ENCODE results near the gene ACTBL2.

Gene ACTBL2

DNA sequence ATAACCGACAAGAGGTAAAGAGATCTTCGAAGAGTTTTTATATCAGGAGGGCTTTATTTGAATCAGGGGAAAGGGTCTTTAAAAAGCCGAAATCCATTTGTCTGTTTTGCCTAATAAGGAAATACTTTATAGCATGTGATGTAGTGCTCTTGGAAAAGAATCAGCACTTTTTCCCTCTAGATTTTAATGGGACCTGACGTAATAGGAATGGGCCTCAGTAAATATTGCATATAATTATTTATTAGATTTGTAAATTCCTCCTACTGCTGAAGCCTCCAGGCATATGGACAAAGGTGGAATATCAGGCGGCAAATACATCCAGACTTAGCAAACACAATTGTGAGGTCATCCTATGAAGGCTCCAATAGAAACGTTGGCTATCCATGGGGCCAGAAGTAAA lies 50.9 kb downstream of the ACTBL2 start:
- H3K36me3 ChIP-seq (ENCODE audit: control insufficient read depth, insufficient read depth, low read length, severe bottlenecking): peaks cover 3% of the 10 kb centered on the region
- H3K9me3 ChIP-seq (ENCODE audit: control insufficient read depth, low read length): no peaks in the 10 kb centered on the region
- no peak overlapping the region for H3K4me3 ChIP-seq (ENCODE audit: low read length)
- no peak for DNase-seq (ENCODE audit: low read depth)
- H3K27me3 ChIP-seq (replicated peaks; ENCODE audit: control insufficient read depth, insufficient read depth, low read length): no peaks in the 10 kb centered on the region
- H3K4me1 ChIP-seq (ENCODE audit: control insufficient read depth, insufficient read depth, low read length): peaks cover 15% of the 10 kb centered on the region
- H3K9ac ChIP-seq (ENCODE audit: low read length): no peak overlapping the region
